ENCODE data around the gene CHST12.
A peak's percentile ranks its signal among the peaks of the same experiment; 100 is the strongest.
"Not testable (repeated sequence)": the region's sequence is repeated elsewhere in the genome, so short reads cannot be mapped to it uniquely, and the experiment has no call there.

CHST12 gene

GRCh38 chr7:2403718-2404648, 572 bp downstream of the CHST12 start:
- DNase-seq (ENCODE audit: low spot score), result peak; percentile 86

DNA sequence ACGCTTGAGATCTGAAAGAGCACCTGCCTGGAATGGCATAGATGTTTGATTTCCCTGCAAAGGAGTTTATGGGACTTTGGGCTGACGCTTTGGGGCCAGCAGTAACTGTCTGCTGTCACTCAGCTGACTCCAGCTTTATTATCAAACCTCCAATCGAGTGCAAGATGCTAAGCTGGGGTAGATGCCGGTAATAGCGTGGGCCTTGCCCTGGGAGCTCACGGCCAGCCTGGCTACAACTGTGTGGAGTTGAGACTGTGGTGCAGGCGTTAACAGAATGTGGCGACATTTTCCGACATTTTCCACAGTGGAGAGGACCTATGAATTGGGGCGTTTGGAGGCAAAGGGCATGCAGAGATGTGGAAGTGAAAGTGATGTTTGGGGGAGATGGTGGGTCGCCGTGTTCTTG, 1.3 kb downstream of the CHST12 start:
- DNase-seq (ENCODE audit: low spot score), result no peak

GRCh38 chr7:2405201-2405600, 1.8 kb downstream of the CHST12 start:
- no peak for DNase-seq (ENCODE audit: low spot score)

DNA sequence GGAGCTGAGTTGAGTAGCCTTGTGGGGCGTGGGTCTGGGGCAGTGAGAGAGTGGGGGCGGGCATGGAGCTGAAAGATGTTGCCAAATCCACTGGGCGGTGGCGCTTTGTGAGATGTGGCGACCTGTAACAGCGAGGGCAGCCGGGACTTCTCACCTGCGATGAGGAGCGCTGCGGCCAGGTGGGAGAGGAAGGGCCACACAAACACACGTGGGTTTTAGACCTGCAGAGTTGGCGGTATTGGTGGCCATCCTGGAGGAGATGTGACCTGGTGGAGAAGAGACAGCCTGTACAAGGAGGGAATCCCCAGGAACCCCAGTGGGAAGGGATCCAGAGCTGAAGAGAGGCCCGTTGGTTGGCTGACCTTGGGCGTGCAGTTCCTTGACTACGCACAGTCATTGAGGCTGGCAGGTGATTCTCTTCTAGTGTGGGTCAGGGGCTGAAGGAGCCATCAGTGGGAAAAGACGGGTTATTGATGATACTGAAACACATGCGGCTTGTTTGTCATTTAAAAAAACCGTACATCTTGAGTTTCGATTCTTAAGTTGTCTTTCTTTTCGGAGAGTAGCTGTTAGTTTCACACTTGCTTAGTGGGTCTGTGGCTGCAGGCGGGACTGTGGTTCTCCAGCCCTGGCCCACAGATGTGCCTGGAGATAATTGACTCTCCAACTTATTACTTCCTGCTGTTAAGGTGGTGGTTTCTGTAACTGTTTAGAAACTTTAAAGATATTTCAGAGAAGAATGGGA, 2.4 kb downstream of the CHST12 start:
- no peak for DNase-seq (ENCODE audit: low spot score)

GRCh38 chr7:2409745-2410414, 6.5 kb downstream of the CHST12 start:
- no peak for DNase-seq (ENCODE audit: low spot score)

DNA sequence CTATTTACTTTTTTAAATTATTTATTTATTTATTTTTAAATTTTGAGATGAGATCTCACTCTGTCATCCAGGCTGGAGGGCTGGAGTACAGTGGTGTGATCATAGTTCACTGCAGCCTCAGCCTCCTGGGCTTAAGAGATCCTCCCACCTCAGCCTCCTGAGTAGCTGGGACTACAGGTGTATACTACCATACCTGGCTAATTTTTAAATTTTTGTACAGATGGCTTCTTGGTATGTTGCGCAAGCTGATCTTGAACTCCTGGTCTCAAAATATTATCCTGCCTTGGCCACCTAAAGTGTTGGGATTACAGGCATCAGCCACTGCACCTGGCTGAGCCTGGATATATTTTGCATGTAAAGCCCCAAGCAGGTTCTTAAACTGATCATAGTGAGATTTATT, 7.6 kb downstream of the CHST12 start:
- no peak for DNase-seq (ENCODE audit: low spot score)

GRCh38 chr7:2411815-2412586, 8.6 kb downstream of the CHST12 start:
- DNase-seq (ENCODE audit: low spot score), result peak; percentile 63

GRCh38 chr7:2412587-2413201, 9.3 kb downstream of the CHST12 start:
- DNase-seq (ENCODE audit: low spot score), result no peak

DNA sequence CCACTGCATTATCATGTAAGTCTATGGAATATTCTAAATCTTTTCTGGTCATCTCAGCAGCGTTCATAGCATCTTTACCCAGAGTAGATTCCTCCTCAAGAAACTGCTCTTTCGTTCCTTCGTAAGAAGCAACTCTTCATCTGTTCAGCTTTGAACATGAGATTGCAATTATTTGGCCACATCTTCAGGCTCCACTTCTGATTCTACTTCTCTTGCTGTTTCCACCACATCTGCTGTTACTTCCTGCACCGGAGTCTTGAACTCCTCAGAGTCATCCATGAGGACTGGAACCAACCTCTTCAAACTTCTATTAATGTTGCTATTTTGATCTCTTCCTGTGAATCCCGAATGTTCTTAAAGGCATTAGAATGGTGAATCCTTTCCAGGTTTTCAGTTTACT, 12.7 kb downstream of the CHST12 start:
- DNase-seq (ENCODE audit: low spot score), result no peak

DNA sequence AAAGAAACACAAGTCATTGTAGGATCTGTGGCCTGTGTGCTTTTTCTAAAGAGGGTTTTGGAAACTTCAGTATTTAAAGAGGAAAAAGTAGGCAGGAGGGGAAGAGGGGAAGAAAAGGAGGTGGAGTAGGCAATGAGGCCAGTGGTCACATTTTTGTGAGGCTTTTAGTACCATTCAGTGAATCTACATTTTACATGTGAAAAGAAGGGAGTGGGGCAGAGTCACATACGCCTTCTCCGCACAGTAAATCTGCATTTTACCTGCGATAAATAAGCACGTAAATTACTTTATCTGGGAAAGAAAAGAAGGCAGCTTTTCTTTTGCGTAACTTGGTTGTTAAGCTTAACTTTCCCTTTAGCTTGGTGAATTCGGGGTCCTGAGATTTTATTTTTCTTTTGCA, 13.2 kb downstream of the CHST12 start:
- no peak for DNase-seq (ENCODE audit: low spot score)

- not testable (repeated sequence) for DNase-seq (ENCODE audit: low spot score)
Observed at GRCh38 chr7:2417178-2417577, 13.8 kb downstream of the CHST12 start.

- no peak for DNase-seq (ENCODE audit: low spot score)
Observed at GRCh38 chr7:2417981-2418481, 14.6 kb downstream of the CHST12 start.

GRCh38 chr7:2420216-2420933, 17.0 kb downstream of the CHST12 start:
- no peak for DNase-seq (ENCODE audit: low spot score)

- DNase-seq (ENCODE audit: low spot score), result no peak
Observed at GRCh38 chr7:2421943-2422310, 18.5 kb downstream of the CHST12 start.

DNA sequence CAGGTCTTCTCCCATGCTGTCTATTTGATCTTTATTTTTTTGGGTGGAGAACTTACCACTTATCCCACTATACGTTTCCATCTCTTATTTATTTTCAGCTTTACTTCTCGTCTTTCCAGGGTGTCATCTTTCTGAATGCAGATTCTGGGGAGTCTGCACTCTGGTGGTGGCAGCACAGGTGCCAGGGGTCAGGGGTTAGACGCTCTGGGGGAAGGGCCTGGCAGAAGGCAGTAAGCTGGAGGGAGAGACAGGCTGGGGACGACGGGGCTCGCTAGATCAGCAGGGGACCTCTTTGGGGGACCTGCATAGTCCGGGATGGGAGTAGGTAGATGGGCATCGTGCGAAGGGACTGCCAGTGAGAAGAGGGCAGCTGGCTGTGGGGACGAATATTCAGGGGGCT, 22.3 kb downstream of the CHST12 start:
- DNase-seq (ENCODE audit: low spot score), result no peak

DNA sequence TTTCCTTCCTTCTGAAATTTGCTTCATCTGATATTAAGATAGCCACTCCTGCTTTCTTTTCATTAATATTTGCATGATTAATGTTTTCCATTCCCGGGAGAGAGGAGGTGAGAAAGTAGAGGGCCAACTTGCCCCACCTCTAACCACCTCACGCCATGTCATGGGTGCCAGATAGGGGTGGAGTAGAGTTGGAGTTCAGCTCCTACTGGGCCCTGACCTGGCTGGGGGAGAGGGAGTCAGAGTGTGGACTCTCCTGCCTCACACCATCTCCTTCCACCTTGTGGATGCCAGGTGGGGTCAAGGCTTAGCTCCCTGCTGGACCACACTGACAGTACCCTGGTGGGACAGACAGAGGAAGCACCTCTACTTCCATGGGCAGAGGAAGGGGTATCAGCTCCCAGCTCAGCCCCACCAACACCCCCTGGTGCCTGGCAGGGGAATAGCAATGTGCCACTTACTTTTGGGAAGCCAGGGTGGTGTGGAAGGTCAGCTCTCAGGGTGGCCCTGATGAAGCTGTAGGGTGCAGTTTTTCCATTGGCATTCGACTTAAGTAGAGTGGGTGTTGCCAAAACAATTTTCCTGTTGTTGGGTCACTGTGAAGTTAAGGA, 28.0 kb downstream of the CHST12 start:
- peak; percentile 71 for DNase-seq (ENCODE audit: low spot score)

DNA sequence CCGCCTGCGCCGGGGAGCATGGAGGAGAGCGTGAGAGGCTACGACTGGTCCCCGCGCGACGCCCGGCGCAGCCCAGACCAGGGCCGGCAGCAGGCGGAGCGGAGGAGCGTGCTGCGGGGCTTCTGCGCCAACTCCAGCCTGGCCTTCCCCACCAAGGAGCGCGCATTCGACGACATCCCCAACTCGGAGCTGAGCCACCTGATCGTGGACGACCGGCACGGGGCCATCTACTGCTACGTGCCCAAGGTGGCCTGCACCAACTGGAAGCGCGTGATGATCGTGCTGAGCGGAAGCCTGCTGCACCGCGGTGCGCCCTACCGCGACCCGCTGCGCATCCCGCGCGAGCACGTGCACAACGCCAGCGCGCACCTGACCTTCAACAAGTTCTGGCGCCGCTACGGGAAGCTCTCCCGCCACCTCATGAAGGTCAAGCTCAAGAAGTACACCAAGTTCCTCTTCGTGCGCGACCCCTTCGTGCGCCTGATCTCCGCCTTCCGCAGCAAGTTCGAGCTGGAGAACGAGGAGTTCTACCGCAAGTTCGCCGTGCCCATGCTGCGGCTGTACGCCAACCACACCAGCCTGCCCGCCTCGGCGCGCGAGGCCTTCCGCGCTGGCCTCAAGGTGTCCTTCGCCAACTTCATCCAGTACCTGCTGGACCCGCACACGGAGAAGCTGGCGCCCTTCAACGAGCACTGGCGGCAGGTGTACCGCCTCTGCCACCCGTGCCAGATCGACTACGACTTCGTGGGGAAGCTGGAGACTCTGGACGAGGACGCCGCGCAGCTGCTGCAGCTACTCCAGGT, 29.7 kb downstream of the CHST12 start:
- no peak for DNase-seq (ENCODE audit: low spot score)

DNA sequence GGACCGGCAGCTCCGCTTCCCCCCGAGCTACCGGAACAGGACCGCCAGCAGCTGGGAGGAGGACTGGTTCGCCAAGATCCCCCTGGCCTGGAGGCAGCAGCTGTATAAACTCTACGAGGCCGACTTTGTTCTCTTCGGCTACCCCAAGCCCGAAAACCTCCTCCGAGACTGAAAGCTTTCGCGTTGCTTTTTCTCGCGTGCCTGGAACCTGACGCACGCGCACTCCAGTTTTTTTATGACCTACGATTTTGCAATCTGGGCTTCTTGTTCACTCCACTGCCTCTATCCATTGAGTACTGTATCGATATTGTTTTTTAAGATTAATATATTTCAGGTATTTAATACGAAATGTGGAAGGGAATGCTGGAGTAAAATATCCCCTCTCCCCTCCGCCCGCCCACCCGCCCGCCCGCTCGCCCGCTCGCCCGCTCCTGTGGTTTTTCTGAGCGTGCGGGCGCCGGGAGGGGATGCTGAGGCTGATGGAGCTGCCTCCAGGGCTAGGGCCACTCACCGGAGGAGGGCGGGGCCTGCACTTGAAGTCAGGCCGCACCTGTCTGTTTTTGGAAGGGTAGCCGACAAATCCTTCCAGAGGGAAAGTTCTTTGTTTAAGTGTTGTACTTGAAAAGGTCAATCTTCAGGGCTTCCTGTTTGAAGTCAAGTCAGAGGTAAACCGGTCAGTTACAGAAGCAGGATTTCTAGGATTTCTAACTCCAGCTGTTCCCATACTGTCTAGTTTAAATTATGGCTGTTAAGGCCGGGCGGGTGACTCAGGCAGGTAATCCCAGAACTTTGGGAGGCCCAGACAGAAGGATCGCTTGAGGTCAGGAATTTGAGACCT, 30.5 kb downstream of the CHST12 start:
- no peak for DNase-seq (ENCODE audit: low spot score)

Data from HuH-7.5 (cell line).